Lower lobe of right lung (tissue), 2 donors: ENCODE results near the gene CDKL1. TPM values are rescaled to one million over a fixed set of nuclear protein-coding genes. Genes with fewer than 3 reads are reported as not detected.

Experiments
- ATAC-seq, 2 donors: fragments of 200-7000 bp; cut with Tn5 transposase; one replicate each; pipeline ENCODE4 v1.9.1; 2020 to 2022; ENCODE audit warnings: mild to moderate bottlenecking in 2 of 2, moderate library complexity in 2 of 2
- DNase-seq: peaks from one replicate; pipeline ENCODE4 v3.0.0-alpha.2; 2020
- H3K27ac ChIP-seq: fragments of 200-600 bp; one replicate; pipeline ENCODE4 v1.8.0; 2022
- H3K27me3 ChIP-seq: fragments of 200-600 bp; one replicate; pipeline ENCODE4 v1.8.0; 2022; ENCODE audit warnings: low read depth
- H3K36me3 ChIP-seq: fragments of 200-600 bp; one replicate; pipeline ENCODE4 v1.8.0; 2022; ENCODE audit warnings: mild to moderate bottlenecking
- H3K4me1 ChIP-seq: fragments of 200-600 bp; one replicate; pipeline ENCODE4 v1.8.0; 2022
- H3K4me3 ChIP-seq: fragments of 200-600 bp; one replicate; pipeline ENCODE4 v1.8.0; 2022; ENCODE audit warnings: mild to moderate bottlenecking
- H3K9me3 ChIP-seq: fragments of 200-600 bp; one replicate; pipeline ENCODE4 v1.8.0; 2022
- intact Hi-C: fragments of 100-400 bp; cut with DNase I; formaldehyde crosslinking; loops from one replicate; pipeline ENCODE4 v1.11.0; 2022
- total RNA-seq: library from RNA; stranded (reverse); fragmentation: NEBNext Ultra II Directional; extraction: Animal tissue kit (Norgen Biotek cat#: 25700); gene quantifications from one replicate; pipeline ENCODE4 v1.2.1, GENCODE V29; 2021
- TF ChIP-seq, protein P1 (sequence below): fragments of 200-600 bp; IDR thresholded peaks from one replicate; pipeline ENCODE4 v1.8.0; 2022; ENCODE audit warnings: antibody characterized with exemption, mild to moderate bottlenecking
- donor health status: DM: no; HTN: yes; CAD: no; lungs with severe emphysema.

The CDKL1 gene
- total RNA-seq, 1 donor from 2014 or later, result 25.3 TPM

DNA sequence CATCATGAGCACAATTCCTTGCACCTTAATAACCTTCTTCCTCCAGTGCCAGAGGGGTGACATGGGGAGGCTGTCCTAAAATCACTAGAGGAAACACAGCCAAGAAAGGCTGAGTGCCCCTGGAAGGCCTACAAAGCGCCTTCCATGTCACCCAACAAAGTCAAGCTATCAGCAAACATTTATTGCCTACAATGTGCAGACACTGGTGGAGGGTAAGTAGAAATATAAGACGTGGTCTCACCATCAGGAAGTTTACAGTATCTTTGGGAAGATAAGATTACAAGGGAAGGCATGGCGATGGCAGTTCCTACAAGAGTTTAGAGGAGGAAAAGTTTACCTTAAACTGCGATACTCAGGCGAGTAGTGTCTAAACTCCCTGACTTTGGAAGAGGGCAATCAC lies 56.6 kb downstream of the CDKL1 start:
- DNase-seq, result no peak
- no peaks in the 10 kb centered on the region for H3K9me3 ChIP-seq
- no peak for ATAC-seq
- H3K4me3 ChIP-seq, result no peak overlapping the region
- intact Hi-C loops, result no loop called here
- peaks cover 22% of the 10 kb centered on the region for H3K36me3 ChIP-seq
- no peaks in the 10 kb centered on the region for H3K27me3 ChIP-seq
- TF ChIP-seq, protein P1, sequence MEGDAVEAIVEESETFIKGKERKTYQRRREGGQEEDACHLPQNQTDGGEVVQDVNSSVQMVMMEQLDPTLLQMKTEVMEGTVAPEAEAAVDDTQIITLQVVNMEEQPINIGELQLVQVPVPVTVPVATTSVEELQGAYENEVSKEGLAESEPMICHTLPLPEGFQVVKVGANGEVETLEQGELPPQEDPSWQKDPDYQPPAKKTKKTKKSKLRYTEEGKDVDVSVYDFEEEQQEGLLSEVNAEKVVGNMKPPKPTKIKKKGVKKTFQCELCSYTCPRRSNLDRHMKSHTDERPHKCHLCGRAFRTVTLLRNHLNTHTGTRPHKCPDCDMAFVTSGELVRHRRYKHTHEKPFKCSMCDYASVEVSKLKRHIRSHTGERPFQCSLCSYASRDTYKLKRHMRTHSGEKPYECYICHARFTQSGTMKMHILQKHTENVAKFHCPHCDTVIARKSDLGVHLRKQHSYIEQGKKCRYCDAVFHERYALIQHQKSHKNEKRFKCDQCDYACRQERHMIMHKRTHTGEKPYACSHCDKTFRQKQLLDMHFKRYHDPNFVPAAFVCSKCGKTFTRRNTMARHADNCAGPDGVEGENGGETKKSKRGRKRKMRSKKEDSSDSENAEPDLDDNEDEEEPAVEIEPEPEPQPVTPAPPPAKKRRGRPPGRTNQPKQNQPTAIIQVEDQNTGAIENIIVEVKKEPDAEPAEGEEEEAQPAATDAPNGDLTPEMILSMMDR, result no peak
- peaks cover 45% of the 10 kb centered on the region for H3K4me1 ChIP-seq
- no peak overlapping the region for H3K27ac ChIP-seq

DNA sequence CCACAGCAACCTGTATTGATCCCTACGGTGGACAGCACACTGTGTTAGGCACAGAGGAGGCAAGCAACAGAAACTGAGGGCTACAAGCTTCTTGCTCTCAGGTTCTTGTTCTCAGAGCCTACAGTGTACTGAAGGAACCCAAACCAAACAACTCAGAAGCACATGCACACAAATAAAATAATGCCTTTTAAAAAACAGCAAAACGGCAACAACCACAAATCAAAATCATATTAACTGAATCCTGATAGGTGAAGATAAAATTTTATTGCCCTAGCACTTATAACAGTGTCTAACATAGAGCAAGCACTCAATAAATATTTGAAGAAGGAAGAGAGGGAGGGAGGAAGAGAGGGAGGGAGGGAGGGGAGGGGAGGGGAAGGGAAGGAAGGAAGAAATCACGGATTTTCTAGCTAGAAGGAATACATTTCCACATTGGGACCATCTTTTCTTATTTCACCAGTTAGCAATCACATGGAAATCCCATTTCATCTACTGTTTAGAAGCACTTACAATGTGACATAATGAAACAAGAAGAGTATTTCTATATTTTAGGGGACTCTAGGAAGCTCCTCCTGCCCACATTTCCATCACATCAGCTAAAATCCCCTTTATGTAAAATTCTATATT lies 57.4 kb downstream of the CDKL1 start:
- Histone ChIP-seq H3K9me3 (no peaks in the 10 kb centered on the region), H3K27me3 (no peaks in the 10 kb centered on the region), H3K27ac (no peak overlapping the region), H3K4me1 (peaks cover 45% of the 10 kb centered on the region), H3K36me3 (peaks cover 22% of the 10 kb centered on the region), H3K4me3 (no peak overlapping the region)
- TF ChIP-seq, protein P1, result no peak
- DNase-seq (no peak), ATAC-seq (no peak)
- intact Hi-C loops, result no loop called here

DNA sequence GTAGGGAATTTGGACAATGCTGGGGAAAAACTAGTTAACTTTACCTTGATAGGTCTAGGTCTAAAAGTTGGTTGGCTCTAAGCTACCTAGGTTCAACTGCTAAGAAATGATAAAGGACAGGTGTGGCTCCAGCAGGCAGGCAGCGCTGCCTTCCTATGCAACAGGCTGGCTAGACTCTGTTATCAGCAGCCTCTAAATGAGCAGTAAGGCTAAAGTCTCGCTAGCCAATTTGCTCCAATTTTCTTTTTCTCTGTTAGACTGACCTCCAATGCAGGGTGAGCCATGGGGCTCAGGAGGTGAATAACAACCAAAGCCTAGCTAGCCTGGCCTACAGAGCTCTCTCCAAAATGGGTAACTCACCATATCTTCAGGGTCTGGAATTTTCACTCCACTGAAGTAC lies 58.1 kb downstream of the CDKL1 start:
- Histone ChIP-seq H3K4me3 (no peak overlapping the region), H3K36me3 (peaks cover 22% of the 10 kb centered on the region), H3K4me1 (peaks cover 42% of the 10 kb centered on the region), H3K9me3 (no peaks in the 10 kb centered on the region), H3K27ac (no peak overlapping the region), H3K27me3 (no peaks in the 10 kb centered on the region)
- intact Hi-C loops, result no loop called here
- TF ChIP-seq, protein P1, result no peak
- DNase-seq (no peak), ATAC-seq (no peak)

DNA sequence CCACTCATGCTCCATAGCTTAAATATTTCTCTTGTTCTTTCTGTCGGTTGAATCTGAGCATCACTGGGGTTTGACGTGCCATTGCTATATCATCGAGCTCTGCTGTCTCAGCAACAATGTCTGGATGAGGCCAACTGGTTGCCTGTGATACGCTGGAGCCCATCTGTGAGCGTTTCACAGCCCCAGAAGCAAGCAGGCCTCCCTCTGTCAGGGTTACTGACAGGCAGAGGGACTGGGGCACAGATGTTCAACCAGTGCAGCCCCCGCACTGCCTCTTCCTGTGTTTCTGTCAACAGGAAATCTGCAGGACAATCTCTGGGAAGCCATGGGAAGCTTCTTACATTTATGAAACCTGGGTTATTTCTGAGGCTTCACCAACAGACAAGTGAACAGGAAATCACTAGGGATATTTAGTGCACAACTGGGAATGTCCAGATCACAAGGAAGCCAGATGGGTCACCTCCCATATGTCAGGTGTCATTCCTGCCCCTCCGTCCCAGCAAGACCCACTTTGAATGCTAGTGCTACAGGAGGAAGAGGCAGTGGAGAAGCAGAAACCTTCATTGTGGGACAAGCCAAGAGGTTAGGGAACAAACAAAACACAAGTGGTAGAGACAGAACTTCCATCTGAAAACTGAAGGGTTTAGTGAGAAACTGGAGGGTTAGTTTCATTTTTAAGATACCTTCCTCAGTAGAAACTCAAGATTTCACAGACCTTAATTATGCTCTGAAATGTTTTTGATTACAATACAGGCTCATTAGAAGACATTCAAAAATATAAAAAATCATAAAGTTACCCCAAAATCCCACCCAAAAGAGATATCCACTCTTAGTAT lies 60.5 kb downstream of the CDKL1 start:
- DNase-seq, result no peak
- Histone ChIP-seq H3K4me1 (peaks cover 31% of the 10 kb centered on the region), H3K27me3 (no peaks in the 10 kb centered on the region), H3K4me3 (no peak overlapping the region), H3K27ac (peak overlapping the region; percentile 77), H3K9me3 (no peaks in the 10 kb centered on the region), H3K36me3 (peaks cover 35% of the 10 kb centered on the region)
- peak; percentile 47 to 55 for ATAC-seq
- intact Hi-C loops, result no loop called here
- TF ChIP-seq, protein P1, result no peak

DNA sequence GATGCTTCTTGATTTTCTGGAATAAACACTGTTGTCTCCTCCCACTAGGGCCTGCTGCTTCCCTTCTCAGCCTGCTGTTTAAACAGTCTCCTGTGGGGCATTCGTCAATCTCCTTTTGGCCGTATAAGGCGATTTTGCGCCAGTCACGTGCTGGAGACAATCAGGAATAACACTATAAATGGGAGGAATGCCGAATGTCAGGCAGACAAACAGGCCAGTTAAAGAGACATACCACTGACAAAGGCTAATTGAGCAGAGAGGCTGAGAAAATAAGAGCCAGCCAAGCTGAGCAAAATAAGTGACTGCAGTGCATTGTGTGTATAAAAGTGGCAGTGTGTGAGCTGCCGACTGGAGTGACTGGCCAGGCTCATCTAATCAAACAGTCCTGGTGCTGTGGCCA lies 61.3 kb downstream of the CDKL1 start:
- Histone ChIP-seq H3K4me1 (peaks cover 31% of the 10 kb centered on the region), H3K9me3 (no peaks in the 10 kb centered on the region), H3K4me3 (no peak overlapping the region), H3K36me3 (peaks cover 37% of the 10 kb centered on the region), H3K27me3 (no peaks in the 10 kb centered on the region), H3K27ac (peak overlapping the region; percentile 77)
- intact Hi-C loops, result no loop called here
- DNase-seq (no peak), ATAC-seq (peak; percentile 49 to 51)
- TF ChIP-seq, protein P1, result no peak
